Gastroesophageal sphincter (tissue), 3 donors: ENCODE measurements around the gene SDK1.

ENCODE experiments used
- CTCF ChIP-seq, 4 experiments: fragments of 200-600 bp in 2 of 4; fragments of 450-650 bp in 2 of 4; sonication (generic) in 1 of 4; IDR thresholded peaks; one replicate each; pipeline ENCODE4 v1.5.1; 2017 to 2019; ENCODE audit warnings: antibody characterized with exemption in 4 of 4, mild to moderate bottlenecking in 2 of 4, moderate library complexity in 2 of 4
- POLR2A ChIP-seq, 2 donors: fragments of 450-650 bp; IDR thresholded peaks; one replicate each; pipeline ENCODE4 v1.6.1; 2017; ENCODE audit warnings: antibody characterized with exemption in 2 of 2, mild to moderate bottlenecking in 2 of 2, moderate library complexity in 1 of 2

GRCh38 chr7:3951316-3952055 lies 650.4 kb downstream of the SDK1 start:
- TF ChIP-seq POLR2A (IDR thresholded peaks at IDR 0.05), result no peak
- TF ChIP-seq CTCF (IDR thresholded peaks at IDR 0.05), result no peak
